ENCODE measurements around the gene EZR.

EZR gene

DNA sequence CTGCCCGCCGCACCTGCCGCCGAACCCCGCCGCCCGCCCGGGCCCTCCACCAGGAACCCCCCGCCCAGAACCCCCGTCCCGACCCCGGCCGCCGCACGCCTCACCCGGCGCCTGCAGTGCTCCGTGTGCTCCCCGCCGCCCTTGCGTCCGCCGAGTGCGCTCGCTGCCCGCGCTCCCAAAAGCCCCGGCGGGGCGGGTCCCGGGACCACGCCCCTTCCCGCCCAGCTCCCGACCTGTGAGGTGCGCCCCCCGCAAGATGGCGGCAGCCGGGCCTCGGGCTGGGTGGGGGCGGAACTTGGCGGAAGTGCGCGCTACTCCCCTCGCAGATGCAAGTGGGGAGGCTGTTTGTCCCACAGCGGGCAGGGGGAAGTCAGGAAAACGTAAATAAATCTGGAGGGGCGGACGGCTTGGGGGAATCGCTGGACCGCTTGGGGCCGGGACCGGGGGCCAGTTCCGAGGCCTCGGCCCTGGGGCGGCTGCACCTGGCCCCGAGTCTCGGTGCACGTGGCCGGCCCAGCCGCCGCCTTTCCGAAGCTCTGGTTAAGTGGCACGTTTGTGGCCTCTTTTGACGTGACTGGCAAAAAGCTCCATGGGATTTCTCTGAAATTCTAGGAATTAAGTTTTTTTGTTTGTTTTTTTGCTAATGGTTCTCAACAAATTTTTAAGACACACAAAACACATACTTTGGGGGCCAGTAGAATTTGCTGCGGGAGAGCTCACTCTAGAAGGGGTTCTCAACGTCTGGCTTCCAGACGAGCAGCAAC is at the start of gene EZR:
TSS of gene EZR (minus strand) at position 156 of the 764 bp plus-strand sequence. CDS start 1,275 bp downstream, outside the sequence.
- TF ChIP-seq EZH2 (IDR thresholded peaks at IDR 0.05; ENCODE audit: borderline replicate concordance, low read depth, low read length, severe bottlenecking): no peak
- TF ChIP-seq, protein P1, sequence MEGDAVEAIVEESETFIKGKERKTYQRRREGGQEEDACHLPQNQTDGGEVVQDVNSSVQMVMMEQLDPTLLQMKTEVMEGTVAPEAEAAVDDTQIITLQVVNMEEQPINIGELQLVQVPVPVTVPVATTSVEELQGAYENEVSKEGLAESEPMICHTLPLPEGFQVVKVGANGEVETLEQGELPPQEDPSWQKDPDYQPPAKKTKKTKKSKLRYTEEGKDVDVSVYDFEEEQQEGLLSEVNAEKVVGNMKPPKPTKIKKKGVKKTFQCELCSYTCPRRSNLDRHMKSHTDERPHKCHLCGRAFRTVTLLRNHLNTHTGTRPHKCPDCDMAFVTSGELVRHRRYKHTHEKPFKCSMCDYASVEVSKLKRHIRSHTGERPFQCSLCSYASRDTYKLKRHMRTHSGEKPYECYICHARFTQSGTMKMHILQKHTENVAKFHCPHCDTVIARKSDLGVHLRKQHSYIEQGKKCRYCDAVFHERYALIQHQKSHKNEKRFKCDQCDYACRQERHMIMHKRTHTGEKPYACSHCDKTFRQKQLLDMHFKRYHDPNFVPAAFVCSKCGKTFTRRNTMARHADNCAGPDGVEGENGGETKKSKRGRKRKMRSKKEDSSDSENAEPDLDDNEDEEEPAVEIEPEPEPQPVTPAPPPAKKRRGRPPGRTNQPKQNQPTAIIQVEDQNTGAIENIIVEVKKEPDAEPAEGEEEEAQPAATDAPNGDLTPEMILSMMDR (IDR thresholded peaks at IDR 0.05; ENCODE audit: borderline replicate concordance, extremely low read depth, low read length, poor library complexity, severe bottlenecking): peak; percentile 13
- Histone ChIP-seq H3K79me2 (ENCODE audit: insufficient read depth, low read length) (peaks cover 42% of the 10 kb centered on the region), H2AFZ (ENCODE audit: low read depth, low read length) (peak within 1 kb of the TSS; percentile 74), H3K4me3 (ENCODE audit: low read depth in 1 of 2, low read length in 2 of 2) (peak within 1 kb of the TSS; percentile 78 to 94; a peak in 3 of 4 replicates), H3K9ac (ENCODE audit: low read depth, low read length) (peak within 1 kb of the TSS; percentile 86), H4K20me1 (ENCODE audit: insufficient read depth, low read length) (peaks cover 34% of the 10 kb centered on the region), H3K4me1 (ENCODE audit: insufficient read depth, low read length) (peaks cover 42% of the 10 kb centered on the region), H3K9me3 (ENCODE audit: insufficient read depth, low read length, severe bottlenecking) (no peaks in the 10 kb centered on the region), H3K27me3 (ENCODE audit: insufficient read depth, low read length, poor library complexity) (no peaks in the 10 kb centered on the region), H3K4me2 (ENCODE audit: insufficient read depth, low read length) (peak within 1 kb of the TSS; percentile 97), H3K27ac (ENCODE audit: low read length) (peak within 1 kb of the TSS; percentile 86), H3K36me3 (ENCODE audit: insufficient read depth, low read length) (peaks cover 30% of the 10 kb centered on the region)
- ATAC-seq (ENCODE audit: insufficient read depth, low read depth): peak; percentile 73
- peak; percentile 90 for DNase-seq

DNA sequence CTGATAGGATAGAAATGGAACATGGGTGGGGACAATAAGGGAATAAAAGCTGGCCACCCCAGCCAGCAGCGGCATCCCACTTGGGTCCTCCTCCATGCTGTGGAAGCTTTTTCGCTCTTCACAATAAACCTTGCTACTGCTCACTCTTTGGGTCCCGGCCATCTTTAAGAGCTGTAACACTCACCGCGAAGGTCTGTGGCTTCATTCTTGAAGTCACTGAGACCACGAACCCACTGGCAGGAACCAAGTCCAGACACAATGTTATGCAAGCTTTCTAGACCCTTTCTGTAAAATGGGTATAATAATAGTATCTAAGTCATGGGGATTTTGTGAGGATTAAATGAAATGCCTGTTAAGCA is 48.9 kb upstream of the EZR start:
- Histone ChIP-seq H3K4me3 (ENCODE audit: low read depth in 1 of 2, low read length in 2 of 2) (no peak overlapping the region), H3K27ac (ENCODE audit: low read length) (no peak overlapping the region), H3K27me3 (ENCODE audit: insufficient read depth, low read length, poor library complexity) (peaks cover 3% of the 10 kb centered on the region), H3K9ac (ENCODE audit: low read depth, low read length) (no peak overlapping the region), H3K79me2 (ENCODE audit: insufficient read depth, low read length) (no peaks in the 10 kb centered on the region), H3K9me3 (ENCODE audit: insufficient read depth, low read length, severe bottlenecking) (no peaks in the 10 kb centered on the region), H4K20me1 (ENCODE audit: insufficient read depth, low read length) (no peaks in the 10 kb centered on the region), H3K4me1 (ENCODE audit: insufficient read depth, low read length) (peaks cover 5% of the 10 kb centered on the region; the same call in 1 of the 2 replicates), H3K36me3 (ENCODE audit: insufficient read depth, low read length) (no peaks in the 10 kb centered on the region), H2AFZ (ENCODE audit: low read depth, low read length) (no peak overlapping the region), H3K4me2 (ENCODE audit: insufficient read depth, low read length) (no peak overlapping the region)
- DNase-seq (peak; percentile 15), ATAC-seq (ENCODE audit: insufficient read depth, low read depth) (no peak)
- TF ChIP-seq, protein P1 (IDR thresholded peaks at IDR 0.05; ENCODE audit: borderline replicate concordance, extremely low read depth, low read length, poor library complexity, severe bottlenecking): no peak
- no peak for TF ChIP-seq EZH2 (IDR thresholded peaks at IDR 0.05; ENCODE audit: borderline replicate concordance, low read depth, low read length, severe bottlenecking)

GRCh38 chr6:158867381-158868121 is 48.4 kb upstream of the EZR start:
- no peaks in the 10 kb centered on the region for H3K36me3 ChIP-seq (ENCODE audit: insufficient read depth, low read length)
- no peaks in the 10 kb centered on the region for H4K20me1 ChIP-seq (ENCODE audit: insufficient read depth, low read length)
- H3K27me3 ChIP-seq (ENCODE audit: insufficient read depth, low read length, poor library complexity): peaks cover 3% of the 10 kb centered on the region
- no peak overlapping the region; the same call in 1 of the 2 replicates for H2AFZ ChIP-seq (ENCODE audit: low read depth, low read length)
- no peak overlapping the region for H3K4me2 ChIP-seq (ENCODE audit: insufficient read depth, low read length)
- peaks cover 5% of the 10 kb centered on the region; the same call in 1 of the 2 replicates for H3K4me1 ChIP-seq (ENCODE audit: insufficient read depth, low read length)
- H3K4me3 ChIP-seq (ENCODE audit: low read depth in 1 of 2, low read length in 2 of 2): no peak overlapping the region
- DNase-seq (no peak), ATAC-seq (ENCODE audit: insufficient read depth, low read depth) (no peak)
- H3K9ac ChIP-seq (ENCODE audit: low read depth, low read length): no peak overlapping the region
- no peaks in the 10 kb centered on the region for H3K9me3 ChIP-seq (ENCODE audit: insufficient read depth, low read length, severe bottlenecking)
- no peaks in the 10 kb centered on the region for H3K79me2 ChIP-seq (ENCODE audit: insufficient read depth, low read length)
- no peak overlapping the region for H3K27ac ChIP-seq (ENCODE audit: low read length)
- TF ChIP-seq EZH2 (IDR thresholded peaks at IDR 0.05; ENCODE audit: borderline replicate concordance, low read depth, low read length, severe bottlenecking): no peak
- TF ChIP-seq, protein P1 (IDR thresholded peaks at IDR 0.05; ENCODE audit: borderline replicate concordance, extremely low read depth, low read length, poor library complexity, severe bottlenecking): no peak
